GM12874 (cell line): ENCODE data around the gene TNIP1.

ENCODE experiments used
- TF ChIP-seq, protein P1 (sequence below): IDR thresholded peaks from 2 replicates; pipeline ENCODE4 v1.5.1; 2011; ENCODE audit warnings: low read depth, mild to moderate bottlenecking, control low read depth, low read length, moderate library complexity; ENCODE audit not compliant: insufficient read depth

Gene TNIP1

DNA sequence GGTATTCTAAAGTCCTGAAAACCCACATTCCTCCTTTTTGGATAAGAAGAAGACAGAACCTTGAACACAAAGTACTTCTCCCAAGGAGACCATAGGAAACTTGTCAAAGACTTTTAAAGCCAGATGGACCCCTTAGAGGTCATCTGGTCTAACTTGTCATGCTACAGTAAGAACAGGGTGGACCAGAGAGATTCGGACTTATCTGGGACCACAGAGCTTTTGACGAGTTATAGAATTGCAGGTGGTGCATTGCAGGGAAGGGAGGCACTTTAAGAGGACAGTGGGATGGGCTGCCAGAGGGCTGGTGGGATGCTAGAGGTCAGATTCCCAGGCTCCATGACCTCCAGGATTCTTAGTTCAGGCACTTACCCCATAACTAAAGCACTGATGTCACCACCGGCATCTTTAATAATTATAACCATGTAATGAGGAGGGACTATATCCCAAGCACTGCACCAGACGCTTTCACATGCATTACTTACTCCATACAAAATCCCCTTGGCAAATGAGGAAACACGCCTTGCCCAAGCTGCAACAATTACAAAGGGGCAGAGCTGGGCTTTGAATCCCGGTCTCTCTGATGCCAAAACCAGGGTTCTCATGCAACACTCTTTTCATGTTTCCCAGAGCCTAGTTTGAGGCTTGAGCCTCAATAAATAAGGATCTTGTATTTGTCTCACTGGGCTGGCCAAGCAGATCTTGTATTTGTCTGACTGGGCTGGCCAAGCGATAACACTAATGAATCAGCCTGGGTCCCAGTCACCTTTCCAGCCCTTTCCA lies 73.2 kb downstream of the TNIP1 start:
- TF ChIP-seq, protein P1, sequence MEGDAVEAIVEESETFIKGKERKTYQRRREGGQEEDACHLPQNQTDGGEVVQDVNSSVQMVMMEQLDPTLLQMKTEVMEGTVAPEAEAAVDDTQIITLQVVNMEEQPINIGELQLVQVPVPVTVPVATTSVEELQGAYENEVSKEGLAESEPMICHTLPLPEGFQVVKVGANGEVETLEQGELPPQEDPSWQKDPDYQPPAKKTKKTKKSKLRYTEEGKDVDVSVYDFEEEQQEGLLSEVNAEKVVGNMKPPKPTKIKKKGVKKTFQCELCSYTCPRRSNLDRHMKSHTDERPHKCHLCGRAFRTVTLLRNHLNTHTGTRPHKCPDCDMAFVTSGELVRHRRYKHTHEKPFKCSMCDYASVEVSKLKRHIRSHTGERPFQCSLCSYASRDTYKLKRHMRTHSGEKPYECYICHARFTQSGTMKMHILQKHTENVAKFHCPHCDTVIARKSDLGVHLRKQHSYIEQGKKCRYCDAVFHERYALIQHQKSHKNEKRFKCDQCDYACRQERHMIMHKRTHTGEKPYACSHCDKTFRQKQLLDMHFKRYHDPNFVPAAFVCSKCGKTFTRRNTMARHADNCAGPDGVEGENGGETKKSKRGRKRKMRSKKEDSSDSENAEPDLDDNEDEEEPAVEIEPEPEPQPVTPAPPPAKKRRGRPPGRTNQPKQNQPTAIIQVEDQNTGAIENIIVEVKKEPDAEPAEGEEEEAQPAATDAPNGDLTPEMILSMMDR: no peak

DNA sequence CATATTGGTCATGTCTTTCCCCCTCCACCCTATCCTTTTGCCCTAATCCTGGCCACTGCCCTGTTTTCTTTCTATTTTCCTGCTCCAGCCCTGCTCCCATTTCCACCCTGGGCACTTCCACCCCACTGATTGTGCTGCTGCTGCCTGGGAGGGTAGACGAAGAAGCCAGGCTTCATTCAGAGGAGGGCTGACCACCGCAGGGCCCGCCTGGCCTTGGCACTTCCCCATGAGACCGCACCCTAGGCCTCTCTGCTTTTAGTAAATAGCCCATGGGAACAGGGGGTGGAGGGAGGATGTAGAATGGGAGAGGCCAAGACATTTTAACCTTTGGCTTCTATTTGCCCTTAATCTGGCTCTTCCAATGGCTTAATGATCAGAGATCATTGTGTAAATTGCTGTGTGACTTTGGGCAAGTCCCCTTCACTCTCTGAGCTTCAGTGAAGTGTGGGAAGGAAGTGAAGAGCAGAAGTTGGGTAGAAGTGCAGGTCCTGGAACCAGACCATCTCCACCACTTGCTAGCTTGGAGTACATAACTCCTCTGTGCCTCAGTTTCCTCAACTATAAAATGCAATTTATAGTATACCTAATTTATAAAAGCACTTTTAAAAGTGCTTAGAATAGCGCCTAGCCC lies 74.0 kb downstream of the TNIP1 start:
- TF ChIP-seq, protein P1: no peak

DNA sequence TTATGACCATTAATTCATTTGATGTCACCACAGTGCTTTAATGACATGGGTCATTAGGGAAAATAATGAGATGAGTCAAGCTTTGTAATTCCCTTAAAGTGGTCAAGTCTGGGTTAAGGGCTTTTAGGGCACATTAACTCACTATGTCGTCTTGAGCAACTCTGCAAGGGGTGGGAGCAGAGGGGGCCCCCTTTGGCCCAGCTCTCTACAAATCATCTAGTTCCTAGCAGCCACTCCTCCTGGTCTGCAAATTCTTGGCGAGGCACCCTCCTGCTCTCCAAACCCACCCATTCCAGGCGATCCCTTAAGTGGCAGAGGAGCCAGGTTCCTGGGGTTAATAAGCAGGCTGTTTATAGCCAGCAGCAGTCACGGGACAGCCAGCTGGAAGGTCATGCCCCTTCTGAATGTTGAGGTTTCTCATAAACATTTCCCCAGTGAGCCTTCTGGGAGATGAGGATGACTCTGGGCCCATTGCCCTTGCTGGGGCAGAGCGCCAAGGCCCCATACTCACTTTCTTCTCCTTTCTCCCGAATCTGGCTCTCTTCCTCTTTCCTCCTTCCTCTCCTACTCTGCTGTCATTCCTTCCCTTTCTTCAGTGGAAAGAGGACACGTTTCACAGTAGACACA lies 74.8 kb downstream of the TNIP1 start:
- TF ChIP-seq, protein P1: no peak

DNA sequence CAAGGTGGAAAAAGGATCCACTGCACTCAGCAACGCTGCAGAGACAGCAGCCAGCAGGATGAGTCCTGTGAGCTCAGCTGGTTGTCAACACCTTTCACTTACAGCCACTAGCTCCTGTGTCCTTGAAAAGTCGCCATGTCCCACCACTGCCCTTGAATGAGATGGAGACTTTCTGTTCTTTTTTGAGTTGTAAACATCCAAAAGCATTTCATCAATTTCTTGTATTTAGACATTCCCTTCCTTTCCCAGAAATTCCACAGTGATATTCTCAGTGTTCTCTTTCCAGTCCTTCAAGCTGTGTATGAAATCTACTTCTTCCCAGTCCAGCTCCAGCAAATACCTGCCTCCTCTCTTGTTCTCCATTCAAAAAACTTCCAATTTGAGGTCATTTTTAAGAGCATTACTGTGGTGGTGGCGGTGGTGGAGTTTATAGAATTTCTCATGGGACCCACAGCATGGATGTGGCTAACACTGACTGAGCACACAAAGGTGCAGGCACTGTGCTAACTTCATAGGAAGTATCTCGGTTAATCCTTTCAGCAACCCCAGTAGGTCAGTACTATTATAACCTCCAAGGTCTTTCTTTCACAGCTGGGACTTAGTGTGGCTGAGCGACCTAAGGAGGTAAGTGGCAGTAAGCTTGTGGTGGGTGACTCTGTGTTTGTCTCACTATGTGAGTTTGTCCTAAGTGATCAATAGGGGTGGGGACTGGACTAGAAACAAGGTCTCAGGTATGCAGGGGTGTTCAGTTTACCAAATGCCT lies 75.5 kb downstream of the TNIP1 start:
- TF ChIP-seq, protein P1: no peak

DNA sequence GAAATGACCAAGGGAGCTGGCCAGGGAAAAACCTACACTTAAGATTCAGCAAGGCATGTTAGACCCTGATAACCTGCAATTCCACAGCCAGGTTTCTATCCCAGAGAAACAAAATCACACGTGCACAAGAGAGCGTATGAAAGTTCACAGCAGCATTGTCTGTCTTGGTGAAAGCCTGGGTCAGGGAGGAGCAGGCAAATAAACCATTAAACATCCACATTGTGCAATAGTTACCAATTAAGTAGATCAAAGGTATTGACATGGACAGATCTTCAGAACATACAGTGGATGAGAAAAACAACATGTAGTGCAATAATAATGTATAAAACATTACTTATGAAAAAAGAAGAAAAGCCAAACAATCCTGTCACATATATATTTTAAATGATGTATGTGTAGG lies 76.3 kb downstream of the TNIP1 start:
- TF ChIP-seq, protein P1: no peak

DNA sequence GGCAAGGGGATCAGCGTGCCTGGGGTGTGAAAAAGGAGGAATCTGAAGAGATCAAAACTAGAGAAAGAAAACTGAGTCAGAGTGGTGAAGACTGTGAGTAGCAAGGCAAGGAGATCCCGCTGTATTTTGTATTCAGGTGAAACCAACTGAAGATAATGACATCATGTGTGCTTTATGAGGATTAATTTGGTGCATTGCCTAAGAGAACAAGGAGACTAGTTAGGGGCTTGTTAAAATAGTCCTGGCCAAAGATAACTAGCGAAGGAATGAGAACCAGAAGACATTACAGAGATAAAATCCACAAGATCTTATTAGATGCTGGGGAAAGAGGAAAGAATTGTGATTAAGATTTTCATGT lies 77.4 kb downstream of the TNIP1 start:
- TF ChIP-seq, protein P1: no peak

DNA sequence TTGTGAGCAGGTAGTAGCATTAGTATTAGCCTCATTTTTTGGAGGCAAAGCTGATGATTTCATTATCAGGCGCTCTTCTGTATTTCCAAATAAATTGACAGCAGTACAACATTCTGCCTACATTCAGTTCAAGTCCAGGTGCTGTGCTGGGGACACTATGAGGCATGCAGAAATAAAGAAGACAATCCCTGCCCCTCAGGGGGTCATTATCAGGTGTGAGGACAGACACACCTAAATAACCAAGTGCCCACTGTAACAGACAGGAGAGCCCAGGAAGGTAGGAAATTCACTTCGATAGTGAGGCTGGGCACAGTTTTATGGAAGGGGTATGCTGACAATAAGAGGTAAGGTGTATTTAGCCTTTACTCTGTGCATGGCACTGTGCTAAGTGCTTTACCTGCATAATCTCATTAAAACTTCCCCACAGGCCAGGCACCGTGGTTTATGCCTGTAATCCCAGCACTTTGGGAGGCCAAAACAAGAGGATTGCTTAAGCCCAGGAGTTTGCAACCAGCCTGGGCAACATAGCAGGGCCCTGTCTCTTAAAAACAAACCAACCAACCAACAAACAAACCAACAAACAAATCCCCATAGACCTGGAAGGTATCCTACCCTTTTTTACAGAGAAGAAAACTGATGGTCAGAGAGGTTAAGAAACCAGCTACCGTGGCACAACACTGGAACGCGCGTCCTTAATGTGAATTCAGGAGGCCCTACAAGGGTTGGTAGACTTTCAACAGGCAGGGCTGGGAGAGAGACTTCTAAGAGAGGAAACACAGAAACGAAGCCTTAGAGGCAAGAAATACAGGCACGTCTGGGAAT lies 77.9 kb downstream of the TNIP1 start:
- TF ChIP-seq, protein P1: no peak
